Posterior cingulate gyrus (tissue), 11 donors: ENCODE results near the gene FAM131C.

Source experiments
- DNase-seq, 10 donors: peaks; one replicate each; pipeline versions ENCODE4 v3.0.0 to v3.0.0-alpha.2; 2020 to 2021; ENCODE audit warnings: mixed read lengths in 3 of 10
- intact Hi-C: fragments of 100-400 bp; cut with DNase I; formaldehyde crosslinking; loops from one replicate; pipeline ENCODE4 v1.15.1; 2023

FAM131C gene

GRCh38 chr1:16080422-16081150 lies 7.1 kb upstream of the FAM131C start:
- DNase-seq: peak in 1 of 10 donors; percentile 73
- intact Hi-C loops: loop anchor here (2.0 kb wide), 1 partner anchor 282 kb away; no protein-coding TSS in a partner anchor

GRCh38 chr1:16078925-16079656 lies 5.6 kb upstream of the FAM131C start:
- DNase-seq: peak; percentile 49 to 96 (median 78)
- intact Hi-C loops: loop anchor here (1.0 to 5.0 kb wide), 3 partner anchors 108 to 358 kb away; partner anchors contain the start of gene SPATA21

- intact Hi-C loops: loop anchor here (2.0 to 5.0 kb wide), 2 partner anchors 167 to 360 kb away; partner anchors contain the start of gene SPATA21
- no peak for DNase-seq
These were observed 4.2 kb upstream of the FAM131C start for GRCh38 chr1:16077406-16078245.

- DNase-seq: no peak
- intact Hi-C loops: loop anchor here (5.0 kb wide), 1 partner anchor 360 kb away; the partner anchor contains the start of gene SPATA21
These were observed 3.4 kb upstream of the FAM131C start for GRCh38 chr1:16076865-16077238.

GRCh38 chr1:16076031-16076864 lies 2.8 kb upstream of the FAM131C start:
- intact Hi-C loops: loop anchor here (5.0 kb wide), 1 partner anchor 361 kb away; the partner anchor contains the start of gene SPATA21
- DNase-seq: no peak

- intact Hi-C loops: loop anchor here (5.0 kb wide), 1 partner anchor 362 kb away; the partner anchor contains the start of gene SPATA21
- peak in 2 of 10 donors; percentile 35 to 75 for DNase-seq
These were observed 2.0 kb upstream of the FAM131C start for GRCh38 chr1:16075337-16076030.

- no peak for DNase-seq
- intact Hi-C loops: no loop called here
These were observed 766 bp upstream of the FAM131C start for GRCh38 chr1:16074217-16074616.

- peak in 2 of 10 donors; percentile 73 to 82 for DNase-seq
- intact Hi-C loops: no loop called here
These were observed 601 bp downstream of the FAM131C start for GRCh38 chr1:16072616-16073484.

- intact Hi-C loops: no loop called here
- DNase-seq: peak in 1 of 10 donors; percentile 63
These were observed 1.4 kb downstream of the FAM131C start for GRCh38 chr1:16072095-16072494.

GRCh38 chr1:16071614-16072013 lies 1.8 kb downstream of the FAM131C start:
- intact Hi-C loops: no loop called here
- DNase-seq: peak in 1 of 10 donors; percentile 58

GRCh38 chr1:16070640-16071355 lies 2.7 kb downstream of the FAM131C start:
- no peak for DNase-seq
- intact Hi-C loops: no loop called here

- peak in 5 of 10 donors; percentile 38 to 90 (median 55) for DNase-seq
- intact Hi-C loops: no loop called here
These were observed 4.8 kb downstream of the FAM131C start for GRCh38 chr1:16068356-16069270.

GRCh38 chr1:16067933-16068332 lies 5.5 kb downstream of the FAM131C start:
- no peak for DNase-seq
- intact Hi-C loops: no loop called here

- intact Hi-C loops: no loop called here
- peak in 6 of 10 donors; percentile 31 to 93 (median 56) for DNase-seq
These were observed 6.2 kb downstream of the FAM131C start for GRCh38 chr1:16067127-16067768.

- intact Hi-C loops: no loop called here
- peak in 1 of 10 donors; percentile 59 for DNase-seq
These were observed 7.2 kb downstream of the FAM131C start for GRCh38 chr1:16066245-16066644.

- intact Hi-C loops: no loop called here
- peak in 1 of 10 donors; percentile 59 for DNase-seq
These were observed 8.2 kb downstream of the FAM131C start for GRCh38 chr1:16065269-16065576.
